Activated T-cell treated with anti-CD3 and anti-CD28 coated beads, Interleukin-2, amount 50 U/mL, for 4 hours (primary cell): ENCODE data around the gene EN2. TPM values are rescaled to one million over a fixed set of nuclear protein-coding genes. Genes with fewer than 3 reads are reported as not detected.

Experiments
- ATAC-seq, 2 donors: fragments of 200-7000 bp; cut with Tn5 transposase; one replicate each; pipeline ENCODE4 v1.10.0; 2021
- DNase-seq: peaks from one replicate; pipeline ENCODE4 v3.0.0-alpha.2; 2020
- H3K27me3 Mint-ChIP-seq: one replicate; pipeline ENCODE4 v1.8.0; 2021; ENCODE audit warnings: low read depth, mixed read lengths
- H3K36me3 Mint-ChIP-seq: one replicate; pipeline ENCODE4 v1.8.0; 2022; ENCODE audit warnings: mixed read lengths; ENCODE audit not compliant: insufficient read depth
- H3K4me1 Mint-ChIP-seq: one replicate; pipeline ENCODE4 v1.8.0; 2021; ENCODE audit warnings: low read depth, mixed read lengths
- H3K4me3 Mint-ChIP-seq: one replicate; pipeline ENCODE4 v1.8.0; 2021; ENCODE audit warnings: mild to moderate bottlenecking, moderate library complexity, mixed read lengths
- H3K9me3 Mint-ChIP-seq: one replicate; pipeline ENCODE4 v1.8.0; 2021; ENCODE audit warnings: mixed read lengths
- total RNA-seq, 3 donors: library from RNA; stranded (reverse); gene quantifications; one replicate each; pipeline ENCODE4 v1.2.1, GENCODE V29; 2021

Gene EN2
- total RNA-seq: not detected

GRCh38 chr7:155458111-155458877 lies at the start of gene EN2:
EN2 (plus strand) TSS chr7:155458129; CDS start chr7:155458378, 249 bp downstream.
- H3K4me3 Mint-ChIP-seq: peak within 1 kb of the TSS; percentile 64
- no peaks in the 10 kb centered on the region for H3K9me3 Mint-ChIP-seq
- H3K36me3 Mint-ChIP-seq: no peaks in the 10 kb centered on the region
- DNase-seq (no peak), ATAC-seq (peak; percentile 15 to 23)
- peaks cover 20% of the 10 kb centered on the region for H3K4me1 Mint-ChIP-seq
- peaks cover 74% of the 10 kb centered on the region for H3K27me3 Mint-ChIP-seq

GRCh38 chr7:155408651-155409586 lies 49.0 kb upstream of the EN2 start:
- H3K36me3 Mint-ChIP-seq: no peaks in the 10 kb centered on the region
- H3K4me3 Mint-ChIP-seq: no peak overlapping the region
- peaks cover 48% of the 10 kb centered on the region for H3K27me3 Mint-ChIP-seq
- peaks cover 7% of the 10 kb centered on the region for H3K4me1 Mint-ChIP-seq
- H3K9me3 Mint-ChIP-seq: no peaks in the 10 kb centered on the region
- DNase-seq: no peak
- no peak for ATAC-seq

GRCh38 chr7:155409980-155410379 lies 47.9 kb upstream of the EN2 start:
- no peak for ATAC-seq
- Mint-ChIP-seq H3K4me1 (peaks cover 7% of the 10 kb centered on the region), H3K27me3 (peaks cover 44% of the 10 kb centered on the region), H3K36me3 (no peaks in the 10 kb centered on the region), H3K4me3 (no peak overlapping the region), H3K9me3 (no peaks in the 10 kb centered on the region)
- no peak for DNase-seq

GRCh38 chr7:155410431-155410830 lies 47.5 kb upstream of the EN2 start:
- ATAC-seq (no peak), DNase-seq (no peak)
- H3K27me3 Mint-ChIP-seq: peaks cover 40% of the 10 kb centered on the region
- H3K4me1 Mint-ChIP-seq: peaks cover 7% of the 10 kb centered on the region
- no peaks in the 10 kb centered on the region for H3K9me3 Mint-ChIP-seq
- H3K4me3 Mint-ChIP-seq: no peak overlapping the region
- no peaks in the 10 kb centered on the region for H3K36me3 Mint-ChIP-seq

- H3K4me1 Mint-ChIP-seq: peaks cover 4% of the 10 kb centered on the region
- DNase-seq: no peak
- ATAC-seq: no peak
- peaks cover 27% of the 10 kb centered on the region for H3K27me3 Mint-ChIP-seq
- no peaks in the 10 kb centered on the region for H3K36me3 Mint-ChIP-seq
- H3K9me3 Mint-ChIP-seq: no peaks in the 10 kb centered on the region
- H3K4me3 Mint-ChIP-seq: no peak overlapping the region
Measured at GRCh38 chr7:155411718-155412415, 46.1 kb upstream of the EN2 start.

DNA sequence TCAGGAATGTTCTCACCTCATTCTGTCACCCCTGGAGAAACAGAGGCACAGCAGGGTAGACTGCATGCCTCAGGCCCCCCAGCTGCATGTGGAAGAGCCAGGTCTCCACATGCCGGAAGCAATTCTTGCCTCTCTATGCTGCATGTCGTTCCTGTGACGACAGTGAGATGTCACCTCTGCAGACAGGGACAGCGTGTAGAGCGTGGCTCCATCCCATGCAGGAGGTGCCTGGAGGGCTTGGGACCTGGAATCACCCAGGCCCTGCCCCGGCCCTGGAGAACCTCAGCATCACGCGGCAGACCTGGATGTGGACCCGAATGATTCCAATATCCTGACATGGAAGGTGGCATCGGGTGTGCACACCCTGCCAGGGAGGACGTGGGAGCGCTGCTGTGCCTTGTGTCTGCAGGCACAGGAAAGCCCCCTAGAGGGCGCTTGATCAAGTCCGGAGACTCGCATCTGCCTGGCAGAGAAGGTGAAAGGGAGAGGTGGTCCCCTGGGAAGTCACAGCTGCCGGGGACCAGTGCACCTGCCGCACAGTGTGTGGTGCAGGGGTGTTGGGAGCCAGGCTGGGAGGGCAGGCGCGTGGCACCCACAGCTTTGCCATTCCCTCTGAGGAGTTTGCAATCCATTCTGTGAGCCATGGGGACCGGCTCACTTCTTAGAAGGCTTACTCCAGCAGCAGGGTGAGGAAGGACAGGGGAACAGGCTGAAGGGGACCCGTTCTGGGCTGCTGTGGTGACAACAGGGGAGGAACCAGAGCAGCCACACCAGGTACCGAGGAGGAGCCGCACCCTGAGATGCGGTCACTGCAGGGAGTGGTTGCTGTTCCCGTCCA lies 45.3 kb upstream of the EN2 start:
- peak; percentile 14 for DNase-seq
- H3K4me1 Mint-ChIP-seq: peaks cover 4% of the 10 kb centered on the region
- no peaks in the 10 kb centered on the region for H3K36me3 Mint-ChIP-seq
- no peak overlapping the region for H3K4me3 Mint-ChIP-seq
- peaks cover 27% of the 10 kb centered on the region for H3K27me3 Mint-ChIP-seq
- ATAC-seq: peak; percentile 75 to 78
- no peaks in the 10 kb centered on the region for H3K9me3 Mint-ChIP-seq

DNA sequence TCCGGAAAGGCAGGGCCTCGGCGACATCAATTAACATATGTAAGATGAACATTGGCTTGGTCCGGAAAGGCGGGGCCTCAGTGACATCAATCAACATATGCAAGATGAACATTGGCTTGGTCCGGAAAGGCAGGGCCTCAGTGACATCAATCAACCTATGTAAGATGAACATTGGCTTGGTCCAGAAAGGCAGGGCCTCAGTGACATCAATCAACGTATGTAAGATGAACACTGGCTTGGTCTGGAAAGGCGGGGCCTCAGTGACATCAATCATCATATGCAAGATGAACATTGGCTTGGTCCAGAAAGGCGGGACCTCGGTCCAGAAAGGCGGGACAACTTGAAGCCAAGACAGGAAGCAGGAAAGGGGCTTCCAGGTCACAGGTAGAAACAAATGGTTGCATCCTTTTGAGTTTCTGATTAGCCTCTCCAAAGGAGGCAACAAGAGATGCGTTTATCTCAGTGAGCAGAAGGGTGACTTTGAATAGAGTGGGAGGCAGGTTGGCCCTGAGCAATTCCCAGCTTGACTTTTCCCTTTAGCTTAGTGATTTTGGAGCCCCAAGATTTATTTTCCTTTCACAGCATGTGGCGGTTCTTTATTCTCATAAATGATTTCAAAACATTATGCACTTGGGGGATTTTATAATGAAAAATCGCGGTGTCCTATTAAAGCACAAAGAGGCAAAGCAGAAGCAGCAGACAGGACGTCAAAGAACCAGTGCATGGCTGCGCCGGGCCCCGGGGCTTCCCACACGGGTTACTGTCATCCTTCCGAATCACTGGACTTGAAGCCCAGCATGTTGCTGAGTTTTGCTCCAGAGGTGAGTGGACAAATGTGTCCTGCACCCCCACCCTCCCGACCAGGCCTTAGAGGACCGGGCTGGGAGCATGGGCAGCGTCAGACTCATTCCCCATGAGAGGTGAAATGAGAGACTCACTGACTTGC lies 43.1 kb upstream of the EN2 start:
- Mint-ChIP-seq H3K9me3 (no peaks in the 10 kb centered on the region), H3K4me1 (peaks cover 2% of the 10 kb centered on the region), H3K4me3 (no peak overlapping the region), H3K27me3 (peaks cover 29% of the 10 kb centered on the region), H3K36me3 (no peaks in the 10 kb centered on the region)
- ATAC-seq (no peak), DNase-seq (no peak)

- H3K4me3 Mint-ChIP-seq: no peak overlapping the region
- no peaks in the 10 kb centered on the region for H3K36me3 Mint-ChIP-seq
- no peaks in the 10 kb centered on the region for H3K9me3 Mint-ChIP-seq
- DNase-seq (no peak), ATAC-seq (no peak)
- peaks cover 2% of the 10 kb centered on the region for H3K4me1 Mint-ChIP-seq
- peaks cover 18% of the 10 kb centered on the region for H3K27me3 Mint-ChIP-seq
Measured at GRCh38 chr7:155416646-155417380, 41.1 kb upstream of the EN2 start.

DNA sequence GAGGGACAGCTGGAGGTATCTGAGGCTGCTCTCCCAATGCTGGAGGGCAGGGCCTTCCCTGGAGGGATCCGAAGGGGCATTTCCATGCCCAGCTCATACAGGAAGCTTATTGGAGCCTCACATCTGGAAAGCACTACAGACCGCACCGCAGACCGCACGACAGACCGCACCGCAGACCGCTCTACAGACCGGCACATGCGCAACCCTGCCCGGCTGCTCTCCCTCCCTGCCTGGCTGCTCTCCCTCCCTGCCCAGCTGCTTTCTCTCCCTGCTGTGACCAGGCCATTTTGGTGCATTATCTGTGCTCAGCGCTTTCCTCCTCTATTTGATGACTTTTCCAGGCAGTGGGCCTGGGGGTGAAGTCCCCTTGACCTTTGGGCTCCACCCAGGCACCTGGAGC lies 39.6 kb upstream of the EN2 start:
- no peak for ATAC-seq
- H3K4me3 Mint-ChIP-seq: no peak overlapping the region
- H3K36me3 Mint-ChIP-seq: no peaks in the 10 kb centered on the region
- DNase-seq: no peak
- no peaks in the 10 kb centered on the region for H3K4me1 Mint-ChIP-seq
- peaks cover 11% of the 10 kb centered on the region for H3K27me3 Mint-ChIP-seq
- no peaks in the 10 kb centered on the region for H3K9me3 Mint-ChIP-seq

DNA sequence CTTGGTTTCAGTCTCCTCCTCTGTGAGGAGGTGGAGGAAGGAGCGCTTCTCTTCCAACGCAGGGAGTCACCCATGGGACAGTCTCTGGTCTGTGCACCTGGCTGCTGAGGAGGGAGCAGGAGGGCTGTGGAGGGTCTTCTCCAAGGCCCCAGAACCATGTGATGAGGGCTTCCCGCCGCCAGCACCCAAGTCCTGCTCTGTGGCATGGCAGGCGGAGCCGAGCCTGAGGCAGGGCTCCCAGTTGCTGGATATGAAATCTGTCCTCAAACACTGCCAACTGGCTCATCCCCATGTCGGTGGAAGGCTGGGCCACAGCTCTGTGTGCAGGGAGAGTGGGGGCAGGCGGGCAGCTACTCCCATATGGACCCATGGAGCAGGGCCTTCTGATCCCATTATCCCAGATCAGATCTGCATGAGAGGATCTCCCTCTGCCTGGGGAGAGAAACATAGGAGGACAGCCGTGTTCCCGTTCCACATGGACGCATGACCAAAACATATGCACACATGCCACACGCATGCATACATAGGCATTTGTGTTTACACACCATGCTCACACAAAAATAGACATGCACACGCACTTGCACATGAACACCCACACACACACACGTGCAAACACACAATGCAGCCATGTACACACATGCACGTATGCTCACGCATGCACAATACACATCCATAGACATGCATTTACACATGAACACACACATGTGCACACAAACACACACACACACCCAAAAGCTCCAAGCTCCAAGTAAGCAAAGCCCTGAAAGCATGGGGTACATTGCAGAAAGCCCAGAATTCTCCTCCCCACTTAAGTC lies 38.8 kb upstream of the EN2 start:
- H3K36me3 Mint-ChIP-seq: no peaks in the 10 kb centered on the region
- H3K9me3 Mint-ChIP-seq: no peaks in the 10 kb centered on the region
- no peak for DNase-seq
- no peak overlapping the region for H3K4me3 Mint-ChIP-seq
- H3K27me3 Mint-ChIP-seq: peaks cover 13% of the 10 kb centered on the region
- no peaks in the 10 kb centered on the region for H3K4me1 Mint-ChIP-seq
- ATAC-seq: no peak

- ATAC-seq (no peak), DNase-seq (no peak)
- Mint-ChIP-seq H3K4me1 (no peaks in the 10 kb centered on the region), H3K9me3 (no peaks in the 10 kb centered on the region), H3K27me3 (peaks cover 16% of the 10 kb centered on the region), H3K36me3 (no peaks in the 10 kb centered on the region), H3K4me3 (no peak overlapping the region)
Measured at GRCh38 chr7:155420116-155420515, 37.8 kb upstream of the EN2 start.

- Mint-ChIP-seq H3K4me1 (no peaks in the 10 kb centered on the region), H3K9me3 (no peaks in the 10 kb centered on the region), H3K27me3 (peaks cover 19% of the 10 kb centered on the region), H3K36me3 (no peaks in the 10 kb centered on the region), H3K4me3 (no peak overlapping the region)
- no peak for ATAC-seq
- no peak for DNase-seq
Measured at GRCh38 chr7:155422151-155422550, 35.8 kb upstream of the EN2 start.
